Activated CD4-positive, alpha-beta T cell treated with anti-CD3 and anti-CD28 coated beads, Interleukin-2, amount 50 U/mL, for 16 hours (primary cell): ENCODE measurements around the gene SGSM2.

Source experiments
- DNase-seq: peaks from one replicate; pipeline ENCODE4 v3.0.0-alpha.2; 2020

SGSM2 gene

DNA sequence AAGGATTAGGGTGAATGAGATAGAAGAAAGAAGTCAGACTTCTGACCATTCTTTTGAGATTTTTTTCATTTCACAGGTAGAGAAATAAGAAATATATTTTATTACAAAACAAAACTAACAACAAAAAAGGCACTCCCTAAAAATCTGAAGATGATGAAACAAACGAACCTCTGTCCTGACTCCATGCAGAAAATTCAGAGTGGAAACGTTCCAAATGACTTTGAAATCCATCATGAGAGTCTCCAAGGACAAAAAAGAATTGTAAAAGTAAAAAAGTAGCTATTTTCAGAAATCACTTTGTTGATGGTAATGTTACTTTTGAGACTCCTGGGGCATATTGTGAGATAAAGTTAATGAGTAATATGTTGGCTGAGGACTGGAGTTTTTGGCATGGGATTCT is 89.9 kb downstream of the SGSM2 start:
- DNase-seq = no peak

DNA sequence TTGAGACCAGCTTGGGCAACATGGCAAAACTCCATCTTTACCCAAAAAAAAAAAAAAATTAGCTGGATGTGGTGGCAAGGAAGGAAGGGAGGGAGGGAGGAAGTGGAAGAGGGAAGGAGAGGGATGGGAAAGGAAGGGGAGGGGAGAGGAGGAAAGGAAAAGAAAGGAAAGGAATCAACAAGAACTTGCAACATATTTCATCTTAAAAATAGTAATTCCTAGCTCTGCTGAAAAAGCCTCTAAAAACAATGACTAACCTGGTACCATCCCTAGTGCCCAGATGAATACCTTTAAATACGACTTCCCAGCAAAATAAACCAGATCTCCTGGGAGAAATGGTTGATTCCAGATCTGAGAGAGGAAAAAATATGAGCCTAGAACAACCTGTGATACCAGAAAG is 90.6 kb downstream of the SGSM2 start:
- no peak for DNase-seq
